Measurements from ENCODE around the gene ACTMAP. TPM values are rescaled to one million over a fixed set of nuclear protein-coding genes. Genes with fewer than 3 reads are reported as not detected.

ACTMAP gene
- polyA plus RNA-seq, 3 donors, result 4.3 to 13.0 (median 8.5) TPM

- Histone ChIP-seq H3K9me3 (replicated peaks in 1 of 2; ENCODE audit: control insufficient read depth in 1 of 2, insufficient read depth in 1 of 2, low read length in 2 of 2) (no peaks in the 10 kb centered on the region), H3K79me2 (ENCODE audit: insufficient read depth, low read length) (peaks cover 21% of the 10 kb centered on the region), H3K4me3 (replicated peaks in 1 of 3; ENCODE audit: low read depth in 2 of 3, low read length in 3 of 3) (no peak overlapping the region), H3K36me3 (replicated peaks in 1 of 2; ENCODE audit: control insufficient read depth in 1 of 2, insufficient read depth in 2 of 2, low read length in 2 of 2) (peaks cover 11 to 13% of the 10 kb centered on the region in 2 donors), H3K9ac (ENCODE audit: insufficient read depth, low read length, poor library complexity, severe bottlenecking) (no peak overlapping the region), H3K4me2 (replicated peaks; ENCODE audit: extremely low read depth, low read length, poor library complexity, severe bottlenecking) (no peak overlapping the region), H3K27me3 (ENCODE audit: control insufficient read depth in 2 of 2, insufficient read depth in 2 of 2, low read length in 2 of 2) (no peaks in the 10 kb centered on the region), H4K20me1 (ENCODE audit: insufficient read depth, low read length) (no peaks in the 10 kb centered on the region), H3K27ac (ENCODE audit: low read depth in 1 of 2, low read length in 2 of 2) (peak overlapping the region in 1 of 2 donors; percentile 6), H3K4me1 (ENCODE audit: control insufficient read depth in 1 of 2, insufficient read depth in 2 of 2, low read length in 2 of 2) (peaks cover 28 to 29% of the 10 kb centered on the region in 2 donors), H2AFZ (ENCODE audit: insufficient read depth, low read depth, low read length, poor library complexity, severe bottlenecking) (no peak overlapping the region)
- Mint-ChIP-seq H3K9me3 (no peaks in the 10 kb centered on the region), H3K4me1 (peaks cover 34% of the 10 kb centered on the region), H3K27me3 (ENCODE audit: low read depth in 3 of 3) (peaks cover 0 to 2% (median 1%) of the 10 kb centered on the region in 3 donors), H3K4me3 (no peak overlapping the region), H3K36me3 (peaks cover 8 to 27% of the 10 kb centered on the region in 2 donors), H3K27ac (no peak overlapping the region)
- TF ChIP-seq CTCF (IDR thresholded peaks at IDR 0.05), result no peak
- no peak for DNase-seq
- intact Hi-C loops (cut with micrococcal nuclease), result no loop called here
- 100% methylated on average over 4 of the region's 7 CpGs for WGBS (ENCODE audit: insufficient coverage)
Measured at GRCh38 chr19:40745402-40745780, 4.9 kb downstream of the ACTMAP start.

DNA sequence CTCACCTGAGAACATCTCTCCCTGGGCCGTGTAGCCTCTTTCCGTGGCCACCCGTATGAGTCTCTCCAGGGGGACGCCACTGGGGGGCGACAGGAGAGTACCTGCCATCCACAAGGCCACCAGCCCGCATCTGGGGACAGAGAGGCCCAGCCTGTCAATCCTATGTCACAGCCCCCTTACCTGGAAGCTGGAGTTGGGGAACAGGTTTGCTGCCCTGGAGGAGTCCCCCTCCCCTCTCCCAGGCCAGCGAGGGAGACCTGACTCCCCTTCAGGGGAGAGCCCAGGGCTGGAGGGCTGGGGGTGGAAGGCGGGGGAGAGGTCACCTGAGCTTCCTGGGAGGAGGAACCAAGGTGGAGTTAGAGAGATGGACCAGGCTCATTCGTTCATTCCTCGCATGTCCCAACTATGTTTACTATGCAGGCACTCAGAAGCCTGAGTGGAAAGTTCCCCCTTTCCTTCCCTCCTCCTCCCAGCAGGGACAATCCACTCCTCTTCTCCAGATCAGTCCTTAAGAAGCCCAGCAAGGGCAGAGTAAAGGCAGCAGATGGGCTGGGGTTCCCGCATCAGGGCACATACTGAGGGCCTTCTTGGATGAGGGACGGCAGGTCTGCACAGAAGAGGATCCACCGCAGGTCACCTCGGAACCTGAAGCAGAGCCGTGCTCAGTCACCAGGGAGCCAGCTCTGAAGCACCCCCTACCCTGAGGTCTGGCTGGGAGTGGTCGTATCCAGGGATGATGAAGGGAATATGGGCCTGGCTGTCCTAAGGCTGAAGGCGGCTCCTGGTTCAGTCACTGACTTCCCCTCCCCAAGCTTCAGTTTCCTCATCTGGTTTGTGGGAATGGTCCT, 5.5 kb downstream of the ACTMAP start:
- WGBS (ENCODE audit: insufficient coverage), result 91% methylated on average over 6 of the region's 17 CpGs
- peak overlapping the region in 3 of 7 donors; percentile 53 to 72 (median 68) for H3K27ac Mint-ChIP-seq
- intact Hi-C loops (cut with micrococcal nuclease), result no loop called here
- Histone ChIP-seq H3K9ac (ENCODE audit: insufficient read depth, low read length, poor library complexity, severe bottlenecking) (no peak overlapping the region), H3K79me2 (ENCODE audit: insufficient read depth, low read length) (peaks cover 17% of the 10 kb centered on the region), H3K4me1 (ENCODE audit: control insufficient read depth in 1 of 2, insufficient read depth in 2 of 2, low read length in 2 of 2) (peaks cover 23 to 24% of the 10 kb centered on the region in 2 donors), H3K4me2 (replicated peaks; ENCODE audit: extremely low read depth, low read length, poor library complexity, severe bottlenecking) (no peak overlapping the region), H3K9me3 (replicated peaks in 1 of 2; ENCODE audit: control insufficient read depth in 1 of 2, insufficient read depth in 1 of 2, low read length in 2 of 2) (no peaks in the 10 kb centered on the region), H3K27ac (ENCODE audit: low read depth in 1 of 2, low read length in 2 of 2) (peak overlapping the region in 1 of 2 donors; percentile 6), H3K27me3 (ENCODE audit: control insufficient read depth in 2 of 2, insufficient read depth in 2 of 2, low read length in 2 of 2) (no peaks in the 10 kb centered on the region), H3K4me3 (replicated peaks in 1 of 3; ENCODE audit: low read depth in 2 of 3, low read length in 3 of 3) (no peak overlapping the region), H3K36me3 (replicated peaks in 1 of 2; ENCODE audit: control insufficient read depth in 1 of 2, insufficient read depth in 2 of 2, low read length in 2 of 2) (peaks cover 17 to 19% of the 10 kb centered on the region in 2 donors), H4K20me1 (ENCODE audit: insufficient read depth, low read length) (no peaks in the 10 kb centered on the region), H2AFZ (ENCODE audit: insufficient read depth, low read depth, low read length, poor library complexity, severe bottlenecking) (no peak overlapping the region)
- no peak for DNase-seq
- H3K9me3 Mint-ChIP-seq, result no peaks in the 10 kb centered on the region
- H3K4me3 Mint-ChIP-seq, result no peak overlapping the region
- peaks cover 14 to 31% of the 10 kb centered on the region in 2 donors for H3K36me3 Mint-ChIP-seq
- no peak for TF ChIP-seq CTCF (IDR thresholded peaks at IDR 0.05)
- H3K4me1 Mint-ChIP-seq, result peaks cover 29% of the 10 kb centered on the region
- H3K27me3 Mint-ChIP-seq (ENCODE audit: low read depth in 3 of 3), result peaks cover 0 to 2% (median 1%) of the 10 kb centered on the region in 3 donors

All from CD14-positive monocyte (primary cell).